Testis (tissue), 2 donors: ENCODE data around the gene OTOA.
"Not testable (repeated sequence)": the region's sequence is repeated elsewhere in the genome, so short reads cannot be mapped to it uniquely, and the experiment has no call there.

Source experiments
- POLR2A ChIP-seq: fragments of 450-650 bp; IDR thresholded peaks from one replicate; pipeline ENCODE4 v1.6.1; 2017; ENCODE audit warnings: antibody characterized with exemption, mild to moderate bottlenecking, moderate library complexity
- TF ChIP-seq, protein P1 (sequence below), 3 experiments: fragments of 450-650 bp in 2 of 3; fragments of 200-600 bp in 1 of 3; sonication (generic) in 1 of 3; IDR thresholded peaks; one replicate each; pipeline ENCODE4 v1.5.1; 2016 to 2019; ENCODE audit warnings: antibody characterized with exemption in 3 of 3, mild to moderate bottlenecking in 2 of 3, moderate library complexity in 1 of 3

DNA sequence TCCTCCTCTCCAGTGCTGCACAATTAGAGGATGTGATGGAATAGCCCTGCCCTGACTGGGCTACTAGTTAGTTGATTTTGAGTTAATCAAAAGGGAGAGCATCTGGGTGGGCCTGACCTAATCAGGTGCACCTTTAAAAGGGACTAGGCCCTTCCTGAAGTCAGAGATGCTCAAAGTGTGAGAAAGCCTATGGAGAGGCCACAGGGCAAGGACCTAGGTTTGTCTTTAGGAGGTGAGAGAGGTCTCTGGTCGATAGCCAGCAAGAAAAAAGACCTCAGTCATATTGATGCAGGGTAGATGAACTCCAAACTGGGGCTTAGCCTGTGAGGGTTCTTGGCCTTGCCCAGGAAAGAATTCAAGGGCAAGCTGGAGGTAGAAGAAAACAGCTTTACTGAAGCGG lies 104.5 kb downstream of the OTOA start:
- TF ChIP-seq, protein P1, sequence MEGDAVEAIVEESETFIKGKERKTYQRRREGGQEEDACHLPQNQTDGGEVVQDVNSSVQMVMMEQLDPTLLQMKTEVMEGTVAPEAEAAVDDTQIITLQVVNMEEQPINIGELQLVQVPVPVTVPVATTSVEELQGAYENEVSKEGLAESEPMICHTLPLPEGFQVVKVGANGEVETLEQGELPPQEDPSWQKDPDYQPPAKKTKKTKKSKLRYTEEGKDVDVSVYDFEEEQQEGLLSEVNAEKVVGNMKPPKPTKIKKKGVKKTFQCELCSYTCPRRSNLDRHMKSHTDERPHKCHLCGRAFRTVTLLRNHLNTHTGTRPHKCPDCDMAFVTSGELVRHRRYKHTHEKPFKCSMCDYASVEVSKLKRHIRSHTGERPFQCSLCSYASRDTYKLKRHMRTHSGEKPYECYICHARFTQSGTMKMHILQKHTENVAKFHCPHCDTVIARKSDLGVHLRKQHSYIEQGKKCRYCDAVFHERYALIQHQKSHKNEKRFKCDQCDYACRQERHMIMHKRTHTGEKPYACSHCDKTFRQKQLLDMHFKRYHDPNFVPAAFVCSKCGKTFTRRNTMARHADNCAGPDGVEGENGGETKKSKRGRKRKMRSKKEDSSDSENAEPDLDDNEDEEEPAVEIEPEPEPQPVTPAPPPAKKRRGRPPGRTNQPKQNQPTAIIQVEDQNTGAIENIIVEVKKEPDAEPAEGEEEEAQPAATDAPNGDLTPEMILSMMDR (IDR thresholded peaks at IDR 0.05), result not testable (repeated sequence)
- not testable (repeated sequence) for TF ChIP-seq POLR2A
